ENCODE results near the gene MON2. TPM values are rescaled to one million over a fixed set of nuclear protein-coding genes. Genes with fewer than 3 reads are reported as not detected.
A peak's percentile ranks its signal among the peaks of the same experiment; 100 is the strongest.
"Not testable (repeated sequence)": the region's sequence is repeated elsewhere in the genome, so short reads cannot be mapped to it uniquely, and the experiment has no call there.

MON2 gene
- total RNA-seq, 2 donors from 2014 or later = 30.3 to 43.3 TPM

GRCh38 chr12:62463252-62463651, 3.4 kb upstream of the MON2 start:
- DNase-seq; H3K4me3 ChIP-seq (ENCODE audit: low read length); H3K27me3 ChIP-seq (ENCODE audit: control insufficient read depth, insufficient read depth, low read length, poor library complexity, severe bottlenecking); H3K4me3 Mint-ChIP-seq; H3K4me1 ChIP-seq (ENCODE audit: control insufficient read depth, insufficient read depth, low read length); H3K27ac Mint-ChIP-seq; H3K27ac ChIP-seq (ENCODE audit: low read depth, low read length); H3K4me1 Mint-ChIP-seq; H3K36me3 Mint-ChIP-seq (ENCODE audit: low read depth); H3K36me3 ChIP-seq (ENCODE audit: control insufficient read depth, insufficient read depth, low read length); H3K9ac ChIP-seq (ENCODE audit: extremely low read depth, low read length, poor library complexity, severe bottlenecking); H3K27me3 Mint-ChIP-seq (ENCODE audit: insufficient read depth): not testable (repeated sequence)
- H3K9me3 ChIP-seq (ENCODE audit: control insufficient read depth, low read length) = peaks cover 38% of the 10 kb centered on the region
- WGBS, 2 experiments (ENCODE audit: insufficient coverage in 1 of 2, insufficient read length in 1 of 2) = 78 to 100% methylated on average over 2 to 7 of the region's 7 CpGs
- H3K9me3 Mint-ChIP-seq = peaks cover 26% of the 10 kb centered on the region

GRCh38 chr12:62466018-62466593, 520 bp upstream of the MON2 start:
- peaks cover 26% of the 10 kb centered on the region for H3K9me3 Mint-ChIP-seq
- H3K4me1 ChIP-seq (ENCODE audit: control insufficient read depth, insufficient read depth, low read length) = no peaks in the 10 kb centered on the region
- no peaks in the 10 kb centered on the region for H3K27me3 ChIP-seq (ENCODE audit: control insufficient read depth, insufficient read depth, low read length, poor library complexity, severe bottlenecking)
- peaks cover 10% of the 10 kb centered on the region for H3K4me1 Mint-ChIP-seq
- no peak overlapping the region for H3K27ac ChIP-seq (ENCODE audit: low read depth, low read length)
- peaks cover 30% of the 10 kb centered on the region for H3K9me3 ChIP-seq (ENCODE audit: control insufficient read depth, low read length)
- 15 to 23% methylated on average over 8 to 16 of the region's 16 CpGs for WGBS, 2 experiments (ENCODE audit: insufficient coverage in 1 of 2, insufficient read length in 1 of 2)
- no peaks in the 10 kb centered on the region for H3K36me3 Mint-ChIP-seq (ENCODE audit: low read depth)
- H3K27ac Mint-ChIP-seq = peak overlapping the region; percentile 87
- H3K9ac ChIP-seq (ENCODE audit: extremely low read depth, low read length, poor library complexity, severe bottlenecking) = peak overlapping the region; percentile 67
- no peaks in the 10 kb centered on the region for H3K27me3 Mint-ChIP-seq (ENCODE audit: insufficient read depth)
- H3K4me3 Mint-ChIP-seq = peak overlapping the region; percentile 93
- DNase-seq = peak; percentile 80
- no peak for TF ChIP-seq CTCF (conservative IDR thresholded peaks at IDR 0.05)
- H3K4me3 ChIP-seq (ENCODE audit: low read length) = peak overlapping the region; percentile 98
- peaks cover 8% of the 10 kb centered on the region for H3K36me3 ChIP-seq (ENCODE audit: control insufficient read depth, insufficient read depth, low read length)

- Mint-ChIP-seq H3K27ac (no peak overlapping the region), H3K4me1 (peaks cover 10% of the 10 kb centered on the region), H3K9me3 (peaks cover 10% of the 10 kb centered on the region), H3K4me3 (peak overlapping the region; percentile 35), H3K36me3 (ENCODE audit: low read depth) (peaks cover 2% of the 10 kb centered on the region), H3K27me3 (ENCODE audit: insufficient read depth) (no peaks in the 10 kb centered on the region)
- Histone ChIP-seq H3K27me3 (ENCODE audit: control insufficient read depth, insufficient read depth, low read length, poor library complexity, severe bottlenecking) (no peaks in the 10 kb centered on the region), H3K4me3 (ENCODE audit: low read length) (peak overlapping the region; percentile 98), H3K4me1 (ENCODE audit: control insufficient read depth, insufficient read depth, low read length) (no peaks in the 10 kb centered on the region), H3K36me3 (ENCODE audit: control insufficient read depth, insufficient read depth, low read length) (peaks cover 8% of the 10 kb centered on the region), H3K9me3 (ENCODE audit: control insufficient read depth, low read length) (peaks cover 13% of the 10 kb centered on the region), H3K9ac (ENCODE audit: extremely low read depth, low read length, poor library complexity, severe bottlenecking) (no peak overlapping the region), H3K27ac (ENCODE audit: low read depth, low read length) (no peak overlapping the region)
- WGBS, 2 experiments (ENCODE audit: insufficient coverage in 1 of 2, insufficient read length in 1 of 2) = no CpG with 5 or more reads among the region's 2 CpGs
- no peak for TF ChIP-seq CTCF (conservative IDR thresholded peaks at IDR 0.05)
- no peak for DNase-seq
These were observed 1.8 kb downstream of the MON2 start for GRCh38 chr12:62468397-62468796.

- Mint-ChIP-seq H3K9me3 (peaks cover 4% of the 10 kb centered on the region), H3K27me3 (ENCODE audit: insufficient read depth) (no peaks in the 10 kb centered on the region), H3K4me1 (peaks cover 10% of the 10 kb centered on the region), H3K36me3 (ENCODE audit: low read depth) (peaks cover 2% of the 10 kb centered on the region), H3K4me3 (peak overlapping the region; percentile 35), H3K27ac (no peak overlapping the region)
- WGBS, 2 experiments (ENCODE audit: insufficient coverage in 1 of 2, insufficient read length in 1 of 2) = 85 to 92% methylated on average over 5 to 8 of the region's 8 CpGs
- Histone ChIP-seq H3K4me3 (ENCODE audit: low read length) (peak overlapping the region; percentile 98), H3K9ac (ENCODE audit: extremely low read depth, low read length, poor library complexity, severe bottlenecking) (no peak overlapping the region), H3K27me3 (ENCODE audit: control insufficient read depth, insufficient read depth, low read length, poor library complexity, severe bottlenecking) (no peaks in the 10 kb centered on the region), H3K4me1 (ENCODE audit: control insufficient read depth, insufficient read depth, low read length) (no peaks in the 10 kb centered on the region), H3K9me3 (ENCODE audit: control insufficient read depth, low read length) (peaks cover 8% of the 10 kb centered on the region), H3K27ac (ENCODE audit: low read depth, low read length) (no peak overlapping the region), H3K36me3 (ENCODE audit: control insufficient read depth, insufficient read depth, low read length) (peaks cover 8% of the 10 kb centered on the region)
- no peak for TF ChIP-seq CTCF (conservative IDR thresholded peaks at IDR 0.05)
- no peak for DNase-seq
These were observed 2.3 kb downstream of the MON2 start for GRCh38 chr12:62468935-62469334.

All from endodermal cell (in vitro differentiated cells).